Skeletal muscle satellite cell (primary cell): Measurements from ENCODE around the gene HSPB1.
"Not testable (repeated sequence)": the region's sequence is repeated elsewhere in the genome, so short reads cannot be mapped to it uniquely, and the experiment has no call there.

Source experiments
- H3K27me3 ChIP-seq: 2 replicates; pipeline ENCODE4 v1.7.0; 2013; ENCODE audit warnings: low read length; ENCODE audit not compliant: control insufficient read depth, insufficient read depth
- H3K36me3 ChIP-seq: 2 replicates; pipeline ENCODE4 v1.7.0; 2013; ENCODE audit warnings: mild to moderate bottlenecking, control low read depth, low read length; ENCODE audit not compliant: insufficient read depth
- H3K4me1 ChIP-seq: 2 replicates; pipeline ENCODE4 v1.7.0; 2013; ENCODE audit warnings: low read length; ENCODE audit not compliant: control insufficient read depth, insufficient read depth
- H3K4me2 ChIP-seq: 2 replicates; pipeline ENCODE4 v1.7.0; 2013; ENCODE audit warnings: mild to moderate bottlenecking, low read length
- H3K4me3 ChIP-seq: 2 replicates; pipeline ENCODE4 v1.7.0; 2013; ENCODE audit warnings: low read length
- H3K9ac ChIP-seq: 2 replicates; pipeline ENCODE4 v1.7.0; 2013; ENCODE audit warnings: mild to moderate bottlenecking, low read depth, low read length, moderate library complexity
- H3K9me3 ChIP-seq: replicated peaks from 2 replicates; pipeline ENCODE4 v1.7.0; 2013; ENCODE audit warnings: mild to moderate bottlenecking, control low read depth, low read length

The HSPB1 gene

GRCh38 chr7:76311838-76312237 lies 9.4 kb downstream of the HSPB1 start:
- not testable (repeated sequence) for H3K36me3 ChIP-seq, H3K4me3 ChIP-seq, H3K4me2 ChIP-seq, H3K9ac ChIP-seq, H3K9me3 ChIP-seq, H3K27me3 ChIP-seq
- H3K4me1 ChIP-seq = peaks cover 20% of the 10 kb centered on the region

- Histone ChIP-seq H3K4me1 (peaks cover 28% of the 10 kb centered on the region), H3K4me2 (peak overlapping the region; percentile 53), H3K4me3 (no peak overlapping the region), H3K36me3 (no peaks in the 10 kb centered on the region), H3K9ac (no peak overlapping the region), H3K9me3 (no peaks in the 10 kb centered on the region), H3K27me3 (no peaks in the 10 kb centered on the region)
Measured at GRCh38 chr7:76314042-76314721, 11.7 kb downstream of the HSPB1 start.

GRCh38 chr7:76314740-76315139 lies 12.3 kb downstream of the HSPB1 start:
- not testable (repeated sequence) for H3K4me3 ChIP-seq, H3K27me3 ChIP-seq, H3K9ac ChIP-seq, H3K4me2 ChIP-seq, H3K36me3 ChIP-seq, H3K9me3 ChIP-seq
- H3K4me1 ChIP-seq = peaks cover 31% of the 10 kb centered on the region

GRCh38 chr7:76315364-76315763 lies 12.9 kb downstream of the HSPB1 start:
- no peaks in the 10 kb centered on the region for H3K27me3 ChIP-seq
- no peak overlapping the region for H3K4me2 ChIP-seq
- peaks cover 28% of the 10 kb centered on the region for H3K4me1 ChIP-seq
- no peaks in the 10 kb centered on the region for H3K36me3 ChIP-seq
- no peaks in the 10 kb centered on the region for H3K9me3 ChIP-seq
- no peak overlapping the region for H3K9ac ChIP-seq
- no peak overlapping the region for H3K4me3 ChIP-seq

GRCh38 chr7:76316984-76317781 lies 14.7 kb downstream of the HSPB1 start:
- Histone ChIP-seq H3K36me3 (peaks cover 7% of the 10 kb centered on the region), H3K9ac (peak overlapping the region; percentile 83), H3K27me3 (no peaks in the 10 kb centered on the region)

GRCh38 chr7:76317782-76318487 lies 15.5 kb downstream of the HSPB1 start:
- H3K4me1 ChIP-seq = peaks cover 28% of the 10 kb centered on the region
- no peaks in the 10 kb centered on the region for H3K27me3 ChIP-seq
- no peaks in the 10 kb centered on the region for H3K9me3 ChIP-seq
- peak overlapping the region; percentile 83 for H3K9ac ChIP-seq
- peaks cover 7% of the 10 kb centered on the region for H3K36me3 ChIP-seq
- peak overlapping the region; percentile 90 for H3K4me2 ChIP-seq
- peak overlapping the region; percentile 75 for H3K4me3 ChIP-seq

More at GRCh38 chr7:76316984-76317781, 14.7 kb downstream of the HSPB1 start:
- Histone ChIP-seq H3K9me3 (no peaks in the 10 kb centered on the region), H3K4me2 (peak overlapping the region; percentile 90), H3K4me1 (peaks cover 21% of the 10 kb centered on the region), H3K4me3 (peak overlapping the region; percentile 75)

GRCh38 chr7:76318488-76319353 lies 16.2 kb downstream of the HSPB1 start:
- Histone ChIP-seq H3K9me3 (no peaks in the 10 kb centered on the region), H3K9ac (peak overlapping the region; percentile 83), H3K4me2 (peak overlapping the region; percentile 90), H3K27me3 (no peaks in the 10 kb centered on the region), H3K4me3 (peak overlapping the region; percentile 75), H3K36me3 (peaks cover 7% of the 10 kb centered on the region), H3K4me1 (peaks cover 35% of the 10 kb centered on the region)

- Histone ChIP-seq H3K4me2 (no peak overlapping the region), H3K9me3 (no peaks in the 10 kb centered on the region), H3K27me3 (no peaks in the 10 kb centered on the region), H3K4me3 (no peak overlapping the region), H3K4me1 (peaks cover 24% of the 10 kb centered on the region), H3K9ac (no peak overlapping the region), H3K36me3 (peaks cover 59% of the 10 kb centered on the region)
Measured at GRCh38 chr7:76325092-76325491, 22.6 kb downstream of the HSPB1 start.

- Histone ChIP-seq H3K4me1 (peaks cover 24% of the 10 kb centered on the region), H3K4me2 (no peak overlapping the region), H3K9me3 (no peaks in the 10 kb centered on the region), H3K4me3 (no peak overlapping the region), H3K9ac (no peak overlapping the region), H3K27me3 (no peaks in the 10 kb centered on the region), H3K36me3 (peaks cover 62% of the 10 kb centered on the region)
Measured at GRCh38 chr7:76325811-76326210, 23.3 kb downstream of the HSPB1 start.

- H3K36me3 ChIP-seq = peaks cover 61% of the 10 kb centered on the region
- H3K4me3 ChIP-seq = no peak overlapping the region
- H3K9ac ChIP-seq = no peak overlapping the region
- H3K4me2 ChIP-seq = no peak overlapping the region
- peaks cover 24% of the 10 kb centered on the region for H3K4me1 ChIP-seq
- H3K9me3 ChIP-seq = no peaks in the 10 kb centered on the region
- H3K27me3 ChIP-seq = no peaks in the 10 kb centered on the region
Measured at GRCh38 chr7:76326646-76327233, 24.3 kb downstream of the HSPB1 start.
